ENCODE measurements around the gene NKX1-1.
"Not testable (repeated sequence)": the region's sequence is repeated elsewhere in the genome, so short reads cannot be mapped to it uniquely, and the experiment has no call there.

Gene NKX1-1

DNA sequence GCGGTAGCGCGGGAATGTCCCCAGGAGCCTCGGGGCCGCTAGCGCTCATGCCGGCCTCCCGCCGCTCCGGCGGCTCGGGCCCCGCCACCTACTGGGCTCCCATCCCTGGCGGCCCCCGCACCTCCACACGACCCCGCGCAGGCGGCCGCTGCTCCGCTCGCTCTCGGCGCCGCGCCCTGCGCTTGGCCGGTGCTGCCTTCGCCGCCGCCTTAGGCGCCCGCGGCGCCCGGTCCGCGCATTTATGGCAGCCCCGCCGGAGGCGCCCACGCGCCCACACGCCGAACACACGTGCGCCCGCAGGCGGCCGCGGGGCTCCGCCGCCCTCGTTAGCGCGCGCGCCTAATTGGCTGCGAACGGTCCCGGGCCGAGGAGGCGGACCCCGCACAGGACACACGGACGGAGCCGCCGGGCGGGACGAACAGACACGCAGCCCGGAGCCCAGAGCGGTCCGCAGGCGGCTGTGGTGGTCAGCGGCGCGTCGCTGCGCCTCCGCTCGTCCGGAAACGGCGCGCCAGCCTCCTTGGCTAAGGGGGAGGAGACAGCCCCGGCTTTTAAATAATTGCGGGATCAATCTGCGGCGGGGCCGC, at the start of gene NKX1-1:
TSS of gene NKX1-1 (minus strand) at position 49 of the 587 bp plus-strand sequence. CDS start at position 49, 0 bp downstream.
- no peak for DNase-seq (ENCODE audit: low read depth)

- DNase-seq (ENCODE audit: low read depth) = no peak
Measured at GRCh38 chr4:1453731-1454130, 47.5 kb upstream of the NKX1-1 start.

GRCh38 chr4:1452431-1453051, 46.3 kb upstream of the NKX1-1 start:
- no peak for DNase-seq (ENCODE audit: low read depth)

DNA sequence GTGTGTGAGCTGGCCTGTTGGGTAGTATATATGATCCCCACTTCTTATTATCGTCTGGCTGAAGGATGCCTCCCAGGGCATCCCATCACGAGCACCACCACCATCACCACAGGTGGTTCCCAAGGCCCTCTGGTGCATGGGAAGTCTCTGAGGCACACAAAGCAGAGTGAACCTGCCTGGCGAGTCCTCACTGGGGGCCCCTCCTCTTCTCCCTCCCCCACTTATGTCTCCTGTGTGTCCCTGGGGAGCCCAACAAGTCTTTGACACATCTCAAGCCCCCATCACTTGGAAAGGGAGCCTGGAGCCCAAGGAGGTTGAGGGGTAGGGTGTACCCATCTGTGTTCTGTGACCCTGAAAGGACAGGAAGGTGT, 45.5 kb upstream of the NKX1-1 start:
- no peak for DNase-seq (ENCODE audit: low read depth)

DNA sequence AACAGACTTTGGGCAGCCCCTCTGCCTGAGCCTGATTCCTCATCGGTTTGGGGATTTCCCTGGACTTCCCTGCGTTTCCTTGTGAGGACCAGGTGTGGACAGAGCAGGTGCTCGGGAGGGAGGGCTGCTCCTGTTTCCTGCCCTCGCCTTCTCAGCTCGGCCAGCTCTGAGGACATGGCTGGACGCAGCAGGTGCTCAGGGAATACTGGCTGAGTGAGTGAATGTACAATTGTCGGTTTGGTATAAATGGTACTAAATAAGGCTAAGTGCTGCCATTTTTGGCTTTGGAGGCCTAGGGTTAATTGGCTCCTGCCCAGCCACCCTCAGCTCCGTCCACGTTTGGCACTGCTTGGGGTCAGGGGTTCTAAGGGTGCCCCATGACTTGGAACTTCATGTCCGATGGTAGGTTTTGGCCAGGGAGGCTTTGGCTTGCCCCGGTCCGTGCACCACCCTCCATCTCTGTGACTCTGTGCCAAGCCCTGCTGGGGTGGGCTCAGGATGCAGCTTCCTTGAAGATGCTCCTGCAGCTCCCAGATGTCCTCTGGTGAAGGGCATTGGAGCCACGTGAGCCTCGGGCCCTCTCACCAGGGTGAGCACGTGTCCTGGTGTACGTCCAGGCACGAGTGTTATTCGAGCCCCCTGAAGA, 45.0 kb upstream of the NKX1-1 start:
- no peak for DNase-seq (ENCODE audit: low read depth)

DNA sequence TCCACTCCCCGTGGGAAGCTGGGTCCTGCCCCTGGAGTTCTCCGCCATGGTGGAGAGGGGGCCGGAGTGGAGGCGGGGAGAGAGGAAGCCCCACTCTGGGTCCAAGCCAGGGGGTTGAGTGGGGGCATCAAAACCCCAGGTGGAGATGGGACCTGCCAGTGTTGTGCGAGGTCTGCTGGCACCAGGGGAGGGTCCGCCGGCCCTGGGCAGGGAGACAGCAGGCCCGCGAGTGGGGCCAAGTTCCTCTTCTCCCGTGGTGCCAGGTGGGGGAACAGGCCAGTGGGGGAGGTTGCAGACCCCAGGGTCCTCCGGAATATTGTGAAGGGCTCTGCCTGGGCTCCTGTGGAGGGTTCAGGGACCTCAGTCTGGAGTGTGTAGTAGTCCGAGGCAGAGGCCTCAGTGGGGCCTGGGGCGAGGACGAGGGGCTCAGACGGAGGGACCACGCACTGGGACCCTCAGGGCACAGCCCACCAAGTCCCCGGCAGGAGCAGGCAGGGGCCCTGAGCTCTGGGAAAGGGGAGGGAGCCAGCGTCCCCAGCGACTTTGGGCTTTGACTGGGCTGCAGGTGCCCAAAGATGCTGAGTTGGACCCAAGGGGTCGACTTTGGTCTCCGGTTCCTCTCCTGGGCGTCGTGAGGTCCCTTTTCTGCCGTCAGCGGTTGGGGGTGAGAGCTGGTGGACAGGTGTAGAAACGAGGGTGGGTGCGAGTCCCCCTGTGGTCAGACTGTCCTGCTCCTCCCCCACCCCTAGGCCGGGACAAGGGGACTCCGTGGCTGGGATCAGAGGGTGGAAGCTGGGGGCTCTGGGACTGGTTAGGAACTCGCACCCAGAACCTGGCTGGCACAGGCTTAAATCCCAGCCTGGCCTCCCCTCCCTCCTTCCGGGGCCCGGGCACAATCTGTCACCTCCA, 43.8 kb upstream of the NKX1-1 start:
- no peak for DNase-seq (ENCODE audit: low read depth)

- no peak for DNase-seq (ENCODE audit: low read depth)
Measured at GRCh38 chr4:1449475-1449832, 43.2 kb upstream of the NKX1-1 start.

GRCh38 chr4:1448589-1449420, 42.6 kb upstream of the NKX1-1 start:
- DNase-seq (ENCODE audit: low read depth) = no peak

DNA sequence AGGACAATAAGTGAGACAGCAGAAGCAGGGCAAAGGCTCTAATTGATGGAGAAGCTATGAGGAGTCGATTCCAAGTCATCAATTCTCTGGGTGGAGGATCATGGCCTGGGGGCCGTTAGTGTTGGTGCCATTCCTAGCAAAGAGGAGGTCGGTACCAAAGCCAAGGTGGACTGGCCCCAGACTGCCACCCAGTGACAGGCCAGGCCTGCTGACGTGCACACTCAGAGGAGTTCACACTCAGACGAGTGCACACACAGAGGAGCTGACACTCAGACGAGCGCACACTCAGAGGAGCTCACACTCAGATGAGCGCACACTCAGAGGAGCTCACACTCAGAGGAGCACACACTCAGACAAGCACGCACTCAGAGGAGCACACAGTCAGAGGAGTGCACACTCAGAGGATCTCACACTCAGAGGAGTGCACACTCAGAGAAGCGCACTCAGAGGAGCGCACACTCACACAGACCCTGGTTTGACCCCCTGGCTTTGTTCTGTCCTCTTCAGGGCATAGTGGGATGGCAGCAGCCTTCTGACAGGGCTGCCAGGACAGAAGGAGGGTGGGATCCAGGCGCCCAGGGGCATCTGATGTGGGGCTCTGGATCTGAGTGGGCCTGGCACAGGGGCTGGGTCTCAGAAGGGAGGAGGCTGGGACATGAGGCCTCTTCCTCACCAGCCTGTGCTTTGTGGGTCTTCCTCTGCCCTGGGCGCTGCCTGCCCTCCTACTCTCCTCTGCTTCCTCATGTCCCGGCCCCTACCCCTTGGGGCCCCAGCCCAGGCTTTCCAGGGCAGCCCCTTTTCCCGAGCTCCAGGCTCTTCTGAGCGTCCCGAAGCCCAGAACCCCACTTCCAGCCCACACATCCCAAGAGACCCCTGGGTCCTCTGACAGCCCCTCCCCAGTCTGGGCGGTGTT, 41.7 kb upstream of the NKX1-1 start:
- no peak for DNase-seq (ENCODE audit: low read depth)

DNA sequence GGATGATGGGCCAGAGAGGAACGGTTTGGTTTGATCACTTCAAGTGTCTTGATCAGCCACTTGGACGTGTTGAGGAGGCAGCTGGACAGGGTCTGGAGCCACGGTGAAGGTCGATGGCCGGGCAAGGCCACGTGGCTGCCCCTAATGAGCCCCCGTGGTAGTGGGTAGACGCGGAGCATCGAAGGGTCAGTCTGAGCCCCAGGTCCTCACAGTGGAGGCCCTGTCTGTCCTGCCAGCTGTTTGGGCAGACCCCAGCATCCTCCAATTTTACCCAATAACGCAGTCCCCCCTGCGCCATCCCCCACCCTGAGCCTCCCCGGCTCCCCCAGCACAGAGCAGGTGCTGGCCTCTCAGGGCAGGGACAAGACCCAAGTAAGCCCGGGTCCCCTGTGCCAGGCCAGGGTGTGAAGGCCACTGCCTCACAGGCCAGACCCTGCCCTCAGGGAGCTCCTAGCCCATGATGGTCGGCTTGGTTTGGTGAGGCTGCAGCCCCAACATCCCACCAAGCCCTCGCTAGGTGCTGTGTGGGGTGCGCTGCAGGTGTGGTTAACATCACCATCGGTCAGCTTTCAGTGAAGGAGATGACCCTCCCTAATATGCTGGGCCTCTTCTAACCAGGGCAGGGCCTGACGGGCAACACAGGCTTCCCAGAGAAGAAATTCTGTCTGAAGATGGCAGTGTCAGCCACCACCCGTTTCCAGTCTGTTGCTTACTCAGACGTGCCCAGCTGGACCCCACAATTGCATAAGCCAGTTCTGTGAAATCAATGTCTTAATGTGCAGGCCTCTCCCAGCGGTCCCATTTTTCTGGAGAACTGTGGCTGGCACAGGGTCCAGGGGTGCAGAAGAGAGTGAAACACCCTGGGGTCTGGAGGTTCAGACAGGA, 40.5 kb upstream of the NKX1-1 start:
- no peak for DNase-seq (ENCODE audit: low read depth)

GRCh38 chr4:1445716-1446445, 39.6 kb upstream of the NKX1-1 start:
- no peak for DNase-seq (ENCODE audit: low read depth)

DNA sequence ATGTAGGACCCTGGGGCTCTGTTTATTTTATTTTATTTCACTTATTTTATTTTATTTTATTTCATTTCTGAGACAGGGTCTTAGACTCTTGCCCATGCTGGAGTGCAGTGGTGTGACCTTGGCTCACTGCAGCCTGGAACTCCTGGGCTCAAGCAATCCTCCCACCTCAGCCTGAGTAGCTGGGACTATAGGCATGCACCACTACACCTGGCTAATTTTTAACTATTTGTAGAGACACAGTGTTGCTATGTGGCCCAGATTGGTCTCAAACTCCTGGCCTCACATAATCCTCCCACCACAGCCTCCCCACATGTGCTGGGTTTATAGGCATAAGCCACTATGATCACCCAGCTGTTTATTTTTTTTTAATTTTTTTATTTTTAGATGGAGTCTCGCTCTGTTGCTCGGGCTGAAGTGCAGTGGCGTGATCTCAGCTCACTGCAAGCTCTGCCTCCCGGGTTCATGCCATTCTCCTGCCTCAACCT, 37.5 kb upstream of the NKX1-1 start:
- not testable (repeated sequence) for DNase-seq (ENCODE audit: low read depth)

DNA sequence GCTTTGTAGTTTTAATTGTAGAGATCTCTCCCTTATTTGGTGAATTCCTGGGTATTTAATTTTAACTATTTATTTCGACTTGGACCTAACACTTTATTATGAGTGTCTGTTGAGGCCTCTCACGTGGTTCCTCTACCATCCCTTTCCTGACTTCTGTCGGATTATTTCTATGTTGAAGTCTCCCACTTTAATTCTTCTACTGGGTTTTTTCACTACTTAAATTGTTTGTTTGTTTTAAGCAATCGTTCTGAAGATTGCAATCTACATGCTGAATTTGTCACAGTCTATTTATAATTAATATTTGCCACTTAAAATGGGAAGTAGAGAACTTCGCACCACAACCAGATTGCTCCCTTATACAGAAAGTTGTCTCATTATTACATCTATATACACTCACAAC, 20.8 kb upstream of the NKX1-1 start:
- no peak for DNase-seq (ENCODE audit: low read depth)

DNA sequence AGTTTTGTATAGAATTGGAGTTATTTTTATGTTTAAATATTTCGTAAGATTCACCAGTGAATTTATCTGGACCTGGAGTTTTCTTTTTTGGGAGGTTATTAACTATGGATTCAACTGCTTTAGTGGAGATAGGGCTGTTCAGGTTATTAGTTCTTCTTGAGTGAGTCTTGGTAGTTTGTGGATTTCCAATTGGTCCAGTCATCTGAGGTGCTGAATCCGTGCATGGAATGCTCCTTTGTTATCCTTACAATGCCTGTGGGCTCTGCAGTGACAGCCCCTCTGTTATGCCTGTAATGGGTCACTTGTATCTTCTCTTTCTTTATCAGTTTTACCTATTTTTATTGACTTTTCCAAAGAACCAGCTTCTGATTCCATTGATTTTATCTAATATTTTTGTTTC, 15.4 kb upstream of the NKX1-1 start:
- DNase-seq (ENCODE audit: low read depth) = no peak

DNA sequence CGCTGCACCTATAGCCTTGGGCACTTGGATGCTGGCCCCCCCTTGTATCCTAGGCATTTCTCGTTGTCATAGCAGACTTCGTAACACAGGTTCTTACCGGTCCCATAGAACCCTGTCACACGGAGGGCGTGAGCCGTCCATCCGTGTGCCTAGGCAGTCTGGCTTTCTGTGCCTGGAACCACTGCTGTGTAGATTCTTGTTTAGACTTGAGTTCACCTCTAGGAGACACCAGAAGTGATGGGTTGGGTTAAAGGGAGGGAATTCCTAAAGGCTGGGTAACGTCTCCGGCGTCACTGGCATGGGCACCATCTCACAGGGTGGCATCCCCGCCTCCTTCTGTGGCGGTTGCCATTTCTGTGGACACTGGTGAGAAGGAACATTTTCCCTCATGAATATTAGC, 13.5 kb upstream of the NKX1-1 start:
- no peak for DNase-seq (ENCODE audit: low read depth)

- no peak for DNase-seq (ENCODE audit: low read depth)
Measured at GRCh38 chr4:1418494-1419285, 12.4 kb upstream of the NKX1-1 start.

- DNase-seq (ENCODE audit: low read depth) = no peak
Measured at GRCh38 chr4:1417522-1418390, 11.5 kb upstream of the NKX1-1 start.

All from GM04504 (cell line).